Breast epithelium (tissue), 3 donors: ENCODE results near the gene EP300.

Experiments used
- CTCF ChIP-seq, 3 donors: fragments of 450-650 bp; IDR thresholded peaks; one replicate each; pipeline ENCODE4 v1.5.1; 2016 to 2017; ENCODE audit warnings: antibody characterized with exemption in 3 of 3, mild to moderate bottlenecking in 3 of 3, moderate library complexity in 3 of 3
- POLR2AphosphoS5 ChIP-seq, 3 donors: sonication (generic); formaldehyde crosslinking; IDR thresholded peaks; one replicate each; pipeline ENCODE4 v1.6.1; 2017; ENCODE audit warnings: antibody characterized with exemption in 3 of 3

- TF ChIP-seq CTCF (IDR thresholded peaks at IDR 0.05) (no peak), POLR2AphosphoS5 (IDR thresholded peaks at IDR 0.05) (no peak)
Measured at GRCh38 chr22:41110968-41111367, 18.6 kb downstream of the EP300 start.
